WTC11 (cell line): ENCODE measurements around the gene NSUN3. TPM values are rescaled to one million over a fixed set of nuclear protein-coding genes. Genes with fewer than 3 reads are reported as not detected.

Experiments
- ATAC-seq: fragments of 200-7000 bp; cut with Tn5 transposase; 2 replicates; pipeline ENCODE4 v1.10.0; 2021; ENCODE audit warnings: mild to moderate bottlenecking, moderate library complexity
- CTCF ChIA-PET: fragments of 300-600 bp; sonication (Branson Sonifier 250); formaldehyde crosslinking; loops from one replicate; lab custom pipeline; 2021; ENCODE audit warnings: antibody characterized with exemption; lab: Charles Lee
- POLR2A ChIA-PET: fragments of 350-600 bp; sonication (Branson Sonifier 250); formaldehyde crosslinking; loops from one replicate; lab custom pipeline; 2021; ENCODE audit warnings: antibody characterized with exemption; lab: Charles Lee
- DNase-seq: peaks from one replicate; pipeline ENCODE4 v3.0.0; 2021; ENCODE audit warnings: low spot score
- H3K27ac Mint-ChIP-seq: 2 replicates; pipeline ENCODE4 v1.8.0; 2021; ENCODE audit warnings: mixed read lengths
- H3K27me3 Mint-ChIP-seq: 2 replicates; pipeline ENCODE4 v1.8.0; 2021; ENCODE audit warnings: low read depth, mild to moderate bottlenecking, moderate library complexity, mixed read lengths
- H3K36me3 Mint-ChIP-seq: 2 replicates; pipeline ENCODE4 v1.8.0; 2021; ENCODE audit warnings: mixed read lengths
- H3K4me1 Mint-ChIP-seq: 2 replicates; pipeline ENCODE4 v1.8.0; 2022; ENCODE audit warnings: mixed read lengths
- H3K4me3 Mint-ChIP-seq: 2 replicates; pipeline ENCODE4 v1.8.0; 2021; ENCODE audit warnings: mild to moderate bottlenecking, moderate library complexity, mixed read lengths
- H3K9me3 Mint-ChIP-seq: 2 replicates; pipeline ENCODE4 v1.8.0; 2021; ENCODE audit warnings: mixed read lengths
- CREB1 ChIP-seq: sonication (generic); formaldehyde crosslinking; IDR thresholded peaks from 2 replicates; pipeline ENCODE4 v1.8.0; 2023; ENCODE audit warnings: mild to moderate bottlenecking, missing genetic modification reagents
- CTCF ChIP-seq: fragments of 200-600 bp; IDR thresholded peaks from 2 replicates; pipeline ENCODE4 v1.8.0; 2022; ENCODE audit warnings: antibody characterized with exemption
- E2F4 ChIP-seq: sonication (generic); formaldehyde crosslinking; IDR thresholded peaks from 2 replicates; pipeline ENCODE4 v1.8.1; 2022; ENCODE audit warnings: low read depth, mild to moderate bottlenecking, moderate library complexity, missing genetic modification reagents, borderline replicate concordance
- ESRRA ChIP-seq: sonication (generic); formaldehyde crosslinking; IDR thresholded peaks from 2 replicates; pipeline ENCODE4 v1.8.1; 2022; ENCODE audit warnings: mild to moderate bottlenecking, missing genetic modification reagents, borderline replicate concordance
- FOXJ3 ChIP-seq: sonication (generic); formaldehyde crosslinking; IDR thresholded peaks from 2 replicates; pipeline ENCODE4 v1.9.0; 2021; ENCODE audit warnings: missing genetic modification reagents, mild to moderate bottlenecking, borderline replicate concordance
- KAT7 ChIP-seq: sonication (generic); formaldehyde crosslinking; IDR thresholded peaks from 2 replicates; pipeline ENCODE4 v1.8.1; 2023; ENCODE audit warnings: missing genetic modification reagents, mild to moderate bottlenecking, borderline replicate concordance
- MYBL2 ChIP-seq: sonication (generic); formaldehyde crosslinking; IDR thresholded peaks from 2 replicates; pipeline ENCODE4 v1.8.1; 2023; ENCODE audit warnings: mild to moderate bottlenecking, moderate library complexity, missing genetic modification reagents
- NFE2L1 ChIP-seq: sonication (generic); formaldehyde crosslinking; IDR thresholded peaks from 2 replicates; pipeline ENCODE4 v1.8.1; 2023; ENCODE audit warnings: missing genetic modification reagents
- STAT6 ChIP-seq: sonication (generic); formaldehyde crosslinking; conservative IDR thresholded peaks from 2 replicates; pipeline ENCODE4 v1.8.1; 2023; ENCODE audit warnings: mild to moderate bottlenecking, low read depth, missing genetic modification reagents, moderate library complexity
- USF1 ChIP-seq: sonication (generic); formaldehyde crosslinking; IDR thresholded peaks from 2 replicates; pipeline ENCODE4 v1.8.0; 2022; ENCODE audit warnings: mild to moderate bottlenecking, missing genetic modification reagents
- USF2 ChIP-seq: sonication (generic); formaldehyde crosslinking; IDR thresholded peaks from 2 replicates; pipeline ENCODE4 v1.8.1; 2023; ENCODE audit warnings: mild to moderate bottlenecking, missing genetic modification reagents, moderate library complexity
- ZNF317 ChIP-seq: sonication (generic); formaldehyde crosslinking; IDR thresholded peaks from 2 replicates; pipeline ENCODE4 v1.8.1; 2023; ENCODE audit warnings: low read depth, mild to moderate bottlenecking, moderate library complexity, missing genetic modification reagents, borderline replicate concordance
- ZNF396 ChIP-seq: fragments of 250-450 bp; sonication (Bioruptor Pico); IDR thresholded peaks from 2 replicates; pipeline ENCODE4 v1.8.0; 2021; ENCODE audit warnings: mild to moderate bottlenecking, moderate library complexity, borderline replicate concordance
- ZNF512 ChIP-seq: sonication (generic); formaldehyde crosslinking; IDR thresholded peaks from 2 replicates; pipeline ENCODE4 v1.8.1; 2022; ENCODE audit warnings: missing genetic modification reagents, borderline replicate concordance
- total RNA-seq: library from RNA; stranded (reverse); gene quantifications from 3 replicates; pipeline ENCODE4 v1.2.3, GENCODE V29; 2021

The NSUN3 gene
- total RNA-seq, 1 experiment from 2014 or later: 8.2 TPM

GRCh38 chr3:94158512-94158911, 95.7 kb downstream of the NSUN3 start:
- Mint-ChIP-seq H3K27ac (no peak overlapping the region), H3K9me3 (peaks cover 7% of the 10 kb centered on the region), H3K4me3 (no peak overlapping the region), H3K4me1 (no peaks in the 10 kb centered on the region), H3K36me3 (no peaks in the 10 kb centered on the region), H3K27me3 (no peaks in the 10 kb centered on the region)
- TF ChIP-seq ZNF317 (no peak), ZNF512 (CRISPR knock-in tag) (no peak), ESRRA (CRISPR knock-in tag) (no peak)
- no peak for DNase-seq
- ATAC-seq: no peak
- CTCF ChIA-PET: no interaction called here
- POLR2A ChIA-PET: no interaction called here

- Mint-ChIP-seq H3K27me3 (no peaks in the 10 kb centered on the region), H3K27ac (no peak overlapping the region), H3K9me3 (peaks cover 11% of the 10 kb centered on the region), H3K4me1 (no peaks in the 10 kb centered on the region), H3K36me3 (no peaks in the 10 kb centered on the region), H3K4me3 (no peak overlapping the region)
- TF ChIP-seq ZNF396 (CRISPR knock-in tag): no peak
- TF ChIP-seq E2F4 (CRISPR knock-in tag): no peak
- TF ChIP-seq FOXJ3 (CRISPR knock-in tag): no peak
- TF ChIP-seq STAT6 (CRISPR knock-in tag): no peak
- TF ChIP-seq CTCF: no peak
- no peak for TF ChIP-seq KAT7 (CRISPR knock-in tag)
- no peak for TF ChIP-seq CREB1 (CRISPR knock-in tag)
- TF ChIP-seq MYBL2 (CRISPR knock-in tag): no peak
- ChIA-PET CTCF (no interaction called here), POLR2A (no interaction called here)
- no peak for ATAC-seq
- no peak for DNase-seq
Measured at GRCh38 chr3:94159062-94159828, 96.4 kb downstream of the NSUN3 start.

GRCh38 chr3:94162700-94163099, 99.8 kb downstream of the NSUN3 start:
- Mint-ChIP-seq H3K4me3 (no peak overlapping the region), H3K4me1 (no peaks in the 10 kb centered on the region), H3K27me3 (no peaks in the 10 kb centered on the region), H3K27ac (no peak overlapping the region), H3K36me3 (no peaks in the 10 kb centered on the region), H3K9me3 (peaks cover 11% of the 10 kb centered on the region)
- ATAC-seq (no peak), DNase-seq (no peak)
- CTCF ChIA-PET: no interaction called here
- POLR2A ChIA-PET: no interaction called here
- TF ChIP-seq USF2 (CRISPR knock-in tag): peak; percentile 53
- no peak for TF ChIP-seq NFE2L1
- peak; percentile 47; the same call in 1 of the 2 replicates for TF ChIP-seq USF1 (CRISPR knock-in tag)
